ENCODE data around the gene PRIM2. TPM values are rescaled to one million over a fixed set of nuclear protein-coding genes. Genes with fewer than 3 reads are reported as not detected.
"Not testable (repeated sequence)": the region's sequence is repeated elsewhere in the genome, so short reads cannot be mapped to it uniquely, and the experiment has no call there.

Gene PRIM2
- total RNA-seq, 1 experiment from 2014 or later: 44.0 TPM

- H3K4me2 ChIP-seq (ENCODE audit: low read length); RAD21 ChIA-PET (ENCODE audit: low non-redundant PET in 1 of 2, low total read pairs in 2 of 2, uncharacterized antibody in 2 of 2, unreplicated experiment in 2 of 2); H4K20me1 ChIP-seq (ENCODE audit: insufficient read depth); H3K36me3 ChIP-seq (ENCODE audit: control insufficient read depth in 1 of 2, insufficient read depth in 2 of 2, low read length in 2 of 2); H3K79me2 ChIP-seq (ENCODE audit: insufficient read depth, low read length); POLR2A ChIA-PET; H2AFZ ChIP-seq (ENCODE audit: low read depth, low read length, poor library complexity, severe bottlenecking); H3K27ac ChIP-seq (ENCODE audit: low read depth, low read length); BruUV-seq (replicated peaks); intact Hi-C loops (cut with micrococcal nuclease); H3K9me2 ChIP-seq (ENCODE audit: insufficient read depth); H3K9me3 ChIP-seq (ENCODE audit: control insufficient read depth in 1 of 2, insufficient read depth in 1 of 2, low read depth in 1 of 2, low read length in 2 of 2); CTCF ChIA-PET; H3K4me3 ChIP-seq (replicated peaks in 1 of 2; ENCODE audit: low read depth in 1 of 2, low read length in 2 of 2); ATAC-seq; DNase-seq (ENCODE audit: low read depth, low spot score); H3K9ac ChIP-seq (ENCODE audit: low read length); H3K27me3 ChIP-seq (ENCODE audit: insufficient read depth, low read length); H3K4me1 ChIP-seq (ENCODE audit: control insufficient read depth in 1 of 2, insufficient read depth in 2 of 2, low read length in 2 of 2): not testable (repeated sequence)
Measured at GRCh38 chr6:57505251-57505650, 187.8 kb downstream of the PRIM2 start.

- H3K36me3 ChIP-seq (ENCODE audit: control insufficient read depth in 1 of 2, insufficient read depth in 2 of 2, low read length in 2 of 2); H3K27me3 ChIP-seq (ENCODE audit: insufficient read depth, low read length); RAD21 ChIA-PET (ENCODE audit: low non-redundant PET in 1 of 2, low total read pairs in 2 of 2, uncharacterized antibody in 2 of 2, unreplicated experiment in 2 of 2); intact Hi-C loops (cut with micrococcal nuclease); DNase-seq (ENCODE audit: low read depth, low spot score); H3K4me3 ChIP-seq (replicated peaks in 1 of 2; ENCODE audit: low read depth in 1 of 2, low read length in 2 of 2); H3K4me2 ChIP-seq (ENCODE audit: low read length); H3K79me2 ChIP-seq (ENCODE audit: insufficient read depth, low read length); CTCF ChIA-PET; POLR2A ChIA-PET; H3K9me2 ChIP-seq (ENCODE audit: insufficient read depth); H3K27ac ChIP-seq (ENCODE audit: low read depth, low read length); BruUV-seq (replicated peaks); H4K20me1 ChIP-seq (ENCODE audit: insufficient read depth); H3K4me1 ChIP-seq (ENCODE audit: control insufficient read depth in 1 of 2, insufficient read depth in 2 of 2, low read length in 2 of 2); H3K9me3 ChIP-seq (ENCODE audit: control insufficient read depth in 1 of 2, insufficient read depth in 1 of 2, low read depth in 1 of 2, low read length in 2 of 2); H3K9ac ChIP-seq (ENCODE audit: low read length); H2AFZ ChIP-seq (ENCODE audit: low read depth, low read length, poor library complexity, severe bottlenecking); ATAC-seq: not testable (repeated sequence)
Measured at GRCh38 chr6:57510390-57510789, 193.0 kb downstream of the PRIM2 start.

- H3K9ac ChIP-seq (ENCODE audit: low read length); H3K9me2 ChIP-seq (ENCODE audit: insufficient read depth); BruUV-seq (replicated peaks); POLR2A ChIA-PET; H3K27me3 ChIP-seq (ENCODE audit: insufficient read depth, low read length); intact Hi-C loops (cut with micrococcal nuclease); H3K4me2 ChIP-seq (ENCODE audit: low read length); CTCF ChIA-PET; H3K79me2 ChIP-seq (ENCODE audit: insufficient read depth, low read length); DNase-seq (ENCODE audit: low read depth, low spot score); H4K20me1 ChIP-seq (ENCODE audit: insufficient read depth); ATAC-seq; H2AFZ ChIP-seq (ENCODE audit: low read depth, low read length, poor library complexity, severe bottlenecking); H3K27ac ChIP-seq (ENCODE audit: low read depth, low read length); RAD21 ChIA-PET (ENCODE audit: low non-redundant PET in 1 of 2, low total read pairs in 2 of 2, uncharacterized antibody in 2 of 2, unreplicated experiment in 2 of 2); H3K9me3 ChIP-seq (ENCODE audit: control insufficient read depth in 1 of 2, insufficient read depth in 1 of 2, low read depth in 1 of 2, low read length in 2 of 2); H3K36me3 ChIP-seq (ENCODE audit: control insufficient read depth in 1 of 2, insufficient read depth in 2 of 2, low read length in 2 of 2); H3K4me1 ChIP-seq (ENCODE audit: control insufficient read depth in 1 of 2, insufficient read depth in 2 of 2, low read length in 2 of 2); H3K4me3 ChIP-seq (replicated peaks in 1 of 2; ENCODE audit: low read depth in 1 of 2, low read length in 2 of 2): not testable (repeated sequence)
Measured at GRCh38 chr6:57515171-57515570, 197.7 kb downstream of the PRIM2 start.

- CTCF ChIA-PET; H3K9ac ChIP-seq (ENCODE audit: low read length); BruUV-seq (replicated peaks); H4K20me1 ChIP-seq (ENCODE audit: insufficient read depth); H3K4me2 ChIP-seq (ENCODE audit: low read length); DNase-seq (ENCODE audit: low read depth, low spot score); RAD21 ChIA-PET (ENCODE audit: low non-redundant PET in 1 of 2, low total read pairs in 2 of 2, uncharacterized antibody in 2 of 2, unreplicated experiment in 2 of 2); H3K27me3 ChIP-seq (ENCODE audit: insufficient read depth, low read length); H3K9me2 ChIP-seq (ENCODE audit: insufficient read depth); H2AFZ ChIP-seq (ENCODE audit: low read depth, low read length, poor library complexity, severe bottlenecking); H3K4me3 ChIP-seq (replicated peaks in 1 of 2; ENCODE audit: low read depth in 1 of 2, low read length in 2 of 2); intact Hi-C loops (cut with micrococcal nuclease); H3K4me1 ChIP-seq (ENCODE audit: control insufficient read depth in 1 of 2, insufficient read depth in 2 of 2, low read length in 2 of 2); H3K36me3 ChIP-seq (ENCODE audit: control insufficient read depth in 1 of 2, insufficient read depth in 2 of 2, low read length in 2 of 2); H3K79me2 ChIP-seq (ENCODE audit: insufficient read depth, low read length); ATAC-seq; H3K9me3 ChIP-seq (ENCODE audit: control insufficient read depth in 1 of 2, insufficient read depth in 1 of 2, low read depth in 1 of 2, low read length in 2 of 2); H3K27ac ChIP-seq (ENCODE audit: low read depth, low read length); POLR2A ChIA-PET: not testable (repeated sequence)
Measured at GRCh38 chr6:57515845-57516244, 198.4 kb downstream of the PRIM2 start.

- intact Hi-C loops (cut with micrococcal nuclease); POLR2A ChIA-PET: not testable (repeated sequence)
Measured at GRCh38 chr6:57516776-57517175, 199.3 kb downstream of the PRIM2 start.

More at GRCh38 chr6:57516776-57517175, 199.3 kb downstream of the PRIM2 start:
- H3K27ac ChIP-seq (ENCODE audit: low read depth, low read length); H3K9me2 ChIP-seq (ENCODE audit: insufficient read depth); H4K20me1 ChIP-seq (ENCODE audit: insufficient read depth); H3K9me3 ChIP-seq (ENCODE audit: control insufficient read depth in 1 of 2, insufficient read depth in 1 of 2, low read depth in 1 of 2, low read length in 2 of 2); CTCF ChIA-PET; H2AFZ ChIP-seq (ENCODE audit: low read depth, low read length, poor library complexity, severe bottlenecking); H3K9ac ChIP-seq (ENCODE audit: low read length); DNase-seq (ENCODE audit: low read depth, low spot score); H3K27me3 ChIP-seq (ENCODE audit: insufficient read depth, low read length); H3K79me2 ChIP-seq (ENCODE audit: insufficient read depth, low read length); ATAC-seq; RAD21 ChIA-PET (ENCODE audit: low non-redundant PET in 1 of 2, low total read pairs in 2 of 2, uncharacterized antibody in 2 of 2, unreplicated experiment in 2 of 2); H3K4me1 ChIP-seq (ENCODE audit: control insufficient read depth in 1 of 2, insufficient read depth in 2 of 2, low read length in 2 of 2); H3K36me3 ChIP-seq (ENCODE audit: control insufficient read depth in 1 of 2, insufficient read depth in 2 of 2, low read length in 2 of 2); H3K4me3 ChIP-seq (replicated peaks in 1 of 2; ENCODE audit: low read depth in 1 of 2, low read length in 2 of 2); BruUV-seq (replicated peaks); H3K4me2 ChIP-seq (ENCODE audit: low read length): not testable (repeated sequence)

Data from HCT116 (cell line).